A549 treated with Hydrocortisone at 1 μM for 4 hours (cell line): ENCODE results near the gene MALRD1. TPM values are rescaled to one million over a fixed set of nuclear protein-coding genes. Genes with fewer than 3 reads are reported as not detected.

Experiments
- total RNA-seq: library from RNA; stranded (reverse); fragments of 200-300 nt; extraction: Qiagen RNA extraction; gene quantifications from 5 replicates; pipeline ENCODE4 v1.2.3, GENCODE V29; 2022

The MALRD1 gene
- total RNA-seq: not detected in 5 replicates

GRCh38 chr10:19048489-19048888 lies at the start of gene MALRD1:
Gene MALRD1, plus strand, starts transcription at chr10:19048801. Its CDS starts 138 bp downstream, at chr10:19048939.

